Left lung (tissue), 10 donors: ENCODE results near the gene ABI3BP. TPM values are rescaled to one million over a fixed set of nuclear protein-coding genes. Genes with fewer than 3 reads are reported as not detected.

Experiments
- ATAC-seq: fragments of 200-7000 bp; cut with Tn5 transposase; one replicate; pipeline ENCODE4 v1.9.1; 2020; ENCODE audit warnings: moderate library complexity
- DNase-seq, 4 donors: peaks; one replicate each; pipeline ENCODE4 v3.0.0-alpha.2; 2013 to 2020
- H3K27ac ChIP-seq, 2 donors: fragments of 200-600 bp; sonication (generic) in 1 of 2; one replicate each; pipeline versions ENCODE4 v1.5.0 to v1.8.0; 2020 to 2021
- H3K27me3 ChIP-seq, 2 donors: fragments of 200-600 bp; sonication (generic) in 1 of 2; one replicate each; pipeline versions ENCODE4 v1.5.0 to v1.8.0; 2020 to 2021
- H3K36me3 ChIP-seq, 2 donors: fragments of 200-600 bp; sonication (generic) in 1 of 2; one replicate each; pipeline versions ENCODE4 v1.5.0 to v1.8.0; 2020 to 2021
- H3K4me1 ChIP-seq, 2 donors: fragments of 200-600 bp; one replicate each; pipeline ENCODE4 v1.8.0; 2021
- H3K4me3 ChIP-seq, 2 donors: fragments of 200-600 bp; sonication (generic) in 1 of 2; one replicate each; pipeline versions ENCODE4 v1.5.0 to v1.8.0; 2020 to 2021; ENCODE audit warnings: mild to moderate bottlenecking in 1 of 2
- H3K9me3 ChIP-seq, 2 donors: fragments of 200-600 bp; sonication (generic) in 1 of 2; one replicate each; pipeline versions ENCODE4 v1.5.0 to v1.8.0; 2020 to 2021
- CTCF ChIP-seq, 2 donors: fragments of 200-600 bp; sonication (generic) in 1 of 2; IDR thresholded peaks; one replicate each; pipeline versions ENCODE4 v1.5.0 to v1.8.0; 2021; ENCODE audit warnings: antibody characterized with exemption in 2 of 2
- intact Hi-C, 2 donors: fragments of 100-400 bp; cut with DNase I; formaldehyde crosslinking; loops; one replicate each; pipeline versions ENCODE4 v1.11.2 to v1.14.2; 2022
- polyA plus RNA-seq, 6 donors: library from polyadenylated mRNA; unstranded; fragments of 120-200 nt; gene quantifications; one replicate each; pipeline ENCODE4 v1.2.1, GENCODE V29; 2013; ENCODE audit not compliant: insufficient read length in 6 of 6
- total RNA-seq, 2 donors: library from RNA; stranded (reverse); fragmentation: NEBNext Ultra II Directional; extraction: Animal tissue kit (Norgen Biotek cat#: 25700); gene quantifications; one replicate each; pipeline ENCODE4 v1.2.1, GENCODE V29; 2021
- donor health status: DM: no; HTN: yes; CAD: no.
- donor health status: DM: no; HTN: no; CAD: no.

ABI3BP gene
- total and polyA plus RNA-seq, 8 donors, result 65.2 to 138 (median 85.3) TPM

- intact Hi-C loops, result no loop called here
- Histone ChIP-seq H3K9me3 (peaks cover 0 to 8% of the 10 kb centered on the region in 2 donors), H3K27ac (peak overlapping the region; percentile 27 to 55), H3K4me3 (no peak overlapping the region), H3K27me3 (no peaks in the 10 kb centered on the region), H3K36me3 (no peaks in the 10 kb centered on the region), H3K4me1 (peaks cover 0 to 8% of the 10 kb centered on the region in 2 donors)
- no peak for TF ChIP-seq CTCF (IDR thresholded peaks at IDR 0.05)
- ATAC-seq (no peak), DNase-seq (no peak)
Observed at GRCh38 chr3:101036676-101037075, 43.5 kb upstream of the ABI3BP start.

- H3K9me3 ChIP-seq, result peaks cover 0 to 8% of the 10 kb centered on the region in 2 donors
- H3K4me1 ChIP-seq, result peaks cover 0 to 8% of the 10 kb centered on the region in 2 donors
- DNase-seq, result peak in 1 of 4 donors; percentile 36
- intact Hi-C loops, result no loop called here
- H3K36me3 ChIP-seq, result no peaks in the 10 kb centered on the region
- ATAC-seq, result peak; percentile 96
- H3K4me3 ChIP-seq, result no peak overlapping the region
- no peaks in the 10 kb centered on the region for H3K27me3 ChIP-seq
- no peak for TF ChIP-seq CTCF (IDR thresholded peaks at IDR 0.05)
- peak overlapping the region; percentile 27 to 55 for H3K27ac ChIP-seq
Observed at GRCh38 chr3:101036213-101036618, 43.0 kb upstream of the ABI3BP start.

GRCh38 chr3:101027286-101027685 lies 34.1 kb upstream of the ABI3BP start:
- H3K36me3 ChIP-seq, result no peaks in the 10 kb centered on the region
- no peaks in the 10 kb centered on the region for H3K27me3 ChIP-seq
- no peaks in the 10 kb centered on the region for H3K4me1 ChIP-seq
- ATAC-seq (no peak), DNase-seq (no peak)
- TF ChIP-seq CTCF (IDR thresholded peaks at IDR 0.05), result no peak
- intact Hi-C loops, result no loop called here
- no peak overlapping the region for H3K4me3 ChIP-seq
- H3K27ac ChIP-seq, result no peak overlapping the region
- peaks cover 0 to 15% of the 10 kb centered on the region in 2 donors for H3K9me3 ChIP-seq

GRCh38 chr3:101026881-101027280 lies 33.7 kb upstream of the ABI3BP start:
- H3K27me3 ChIP-seq, result no peaks in the 10 kb centered on the region
- H3K36me3 ChIP-seq, result no peaks in the 10 kb centered on the region
- no peaks in the 10 kb centered on the region for H3K4me1 ChIP-seq
- peaks cover 0 to 14% of the 10 kb centered on the region in 2 donors for H3K9me3 ChIP-seq
- ATAC-seq, result no peak
- H3K27ac ChIP-seq, result no peak overlapping the region
- no peak for TF ChIP-seq CTCF (IDR thresholded peaks at IDR 0.05)
- no peak overlapping the region for H3K4me3 ChIP-seq
- DNase-seq, result no peak
- intact Hi-C loops, result no loop called here

GRCh38 chr3:101026244-101026643 lies 33.0 kb upstream of the ABI3BP start:
- no peak for ATAC-seq
- intact Hi-C loops, result no loop called here
- no peaks in the 10 kb centered on the region for H3K4me1 ChIP-seq

More at GRCh38 chr3:101026244-101026643, 33.0 kb upstream of the ABI3BP start:
- Histone ChIP-seq H3K4me3 (no peak overlapping the region), H3K9me3 (peaks cover 0 to 14% of the 10 kb centered on the region in 2 donors), H3K36me3 (no peaks in the 10 kb centered on the region), H3K27ac (no peak overlapping the region), H3K27me3 (no peaks in the 10 kb centered on the region)
- no peak for TF ChIP-seq CTCF (IDR thresholded peaks at IDR 0.05)
- no peak for DNase-seq
